GM20000 (cell line): ENCODE measurements around the gene MCF2L2.

Experiments used
- DNase-seq: peaks from one replicate; pipeline ENCODE4 v3.0.0; 2012; ENCODE audit warnings: low spot score
- TF ChIP-seq, protein P1 (sequence below): IDR thresholded peaks from 2 replicates; pipeline ENCODE4 v1.5.1; 2012; ENCODE audit warnings: mild to moderate bottlenecking, control low read depth; ENCODE audit errors: extremely low read depth, missing control alignments

Gene MCF2L2

DNA sequence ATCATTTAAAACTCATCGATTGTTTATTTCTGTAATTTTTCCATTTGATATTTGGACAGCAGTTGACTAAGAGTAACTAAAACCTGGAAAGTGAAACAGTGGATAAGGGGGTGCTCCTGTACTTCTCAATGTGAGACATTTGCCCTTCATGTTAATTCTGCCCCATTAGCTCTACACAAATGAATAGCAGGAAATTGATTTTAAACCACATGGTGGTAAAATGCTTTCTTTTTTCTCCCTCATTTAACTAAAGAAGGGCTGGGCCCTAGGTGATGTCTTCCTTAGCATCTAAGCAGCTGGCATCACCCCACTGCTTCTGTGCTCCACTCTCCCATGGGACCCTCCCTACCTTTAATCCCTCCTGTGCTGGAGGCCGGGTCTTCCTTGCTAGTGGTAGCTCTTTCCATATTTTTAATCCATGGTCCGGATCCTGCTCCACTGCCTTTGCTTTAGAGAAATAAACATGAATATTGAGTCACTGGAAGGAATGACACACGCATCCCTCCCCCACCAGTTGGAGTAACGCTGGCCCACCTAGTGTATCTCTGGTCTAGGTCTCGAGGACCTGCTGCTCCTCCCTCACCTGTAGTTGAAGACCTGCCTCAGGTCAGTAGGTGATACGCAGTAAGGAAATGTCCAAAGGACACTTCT lies 235.6 kb downstream of the MCF2L2 start:
- no peak for DNase-seq
- TF ChIP-seq, protein P1, sequence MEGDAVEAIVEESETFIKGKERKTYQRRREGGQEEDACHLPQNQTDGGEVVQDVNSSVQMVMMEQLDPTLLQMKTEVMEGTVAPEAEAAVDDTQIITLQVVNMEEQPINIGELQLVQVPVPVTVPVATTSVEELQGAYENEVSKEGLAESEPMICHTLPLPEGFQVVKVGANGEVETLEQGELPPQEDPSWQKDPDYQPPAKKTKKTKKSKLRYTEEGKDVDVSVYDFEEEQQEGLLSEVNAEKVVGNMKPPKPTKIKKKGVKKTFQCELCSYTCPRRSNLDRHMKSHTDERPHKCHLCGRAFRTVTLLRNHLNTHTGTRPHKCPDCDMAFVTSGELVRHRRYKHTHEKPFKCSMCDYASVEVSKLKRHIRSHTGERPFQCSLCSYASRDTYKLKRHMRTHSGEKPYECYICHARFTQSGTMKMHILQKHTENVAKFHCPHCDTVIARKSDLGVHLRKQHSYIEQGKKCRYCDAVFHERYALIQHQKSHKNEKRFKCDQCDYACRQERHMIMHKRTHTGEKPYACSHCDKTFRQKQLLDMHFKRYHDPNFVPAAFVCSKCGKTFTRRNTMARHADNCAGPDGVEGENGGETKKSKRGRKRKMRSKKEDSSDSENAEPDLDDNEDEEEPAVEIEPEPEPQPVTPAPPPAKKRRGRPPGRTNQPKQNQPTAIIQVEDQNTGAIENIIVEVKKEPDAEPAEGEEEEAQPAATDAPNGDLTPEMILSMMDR, result no peak

DNA sequence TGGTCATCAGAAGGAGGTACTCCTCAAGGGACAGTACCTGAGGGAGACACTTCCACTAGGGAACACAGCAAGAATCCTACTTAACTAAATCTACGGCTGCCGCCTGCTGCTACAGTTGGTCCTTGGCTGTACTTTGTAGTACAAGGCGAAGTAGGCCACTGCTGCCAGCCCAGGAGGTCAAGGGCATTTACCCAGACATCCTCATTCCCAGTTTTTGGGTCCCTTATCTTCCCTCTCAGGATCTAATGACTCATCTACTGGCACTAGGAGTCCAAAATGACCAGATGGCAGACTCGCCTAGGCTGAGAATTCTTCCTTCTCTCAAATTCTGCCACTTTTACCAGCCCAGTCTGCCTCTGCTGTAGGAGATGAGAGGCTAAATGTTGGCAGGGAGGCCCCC lies 238.8 kb downstream of the MCF2L2 start:
- no peak for DNase-seq
- TF ChIP-seq, protein P1, result no peak

DNA sequence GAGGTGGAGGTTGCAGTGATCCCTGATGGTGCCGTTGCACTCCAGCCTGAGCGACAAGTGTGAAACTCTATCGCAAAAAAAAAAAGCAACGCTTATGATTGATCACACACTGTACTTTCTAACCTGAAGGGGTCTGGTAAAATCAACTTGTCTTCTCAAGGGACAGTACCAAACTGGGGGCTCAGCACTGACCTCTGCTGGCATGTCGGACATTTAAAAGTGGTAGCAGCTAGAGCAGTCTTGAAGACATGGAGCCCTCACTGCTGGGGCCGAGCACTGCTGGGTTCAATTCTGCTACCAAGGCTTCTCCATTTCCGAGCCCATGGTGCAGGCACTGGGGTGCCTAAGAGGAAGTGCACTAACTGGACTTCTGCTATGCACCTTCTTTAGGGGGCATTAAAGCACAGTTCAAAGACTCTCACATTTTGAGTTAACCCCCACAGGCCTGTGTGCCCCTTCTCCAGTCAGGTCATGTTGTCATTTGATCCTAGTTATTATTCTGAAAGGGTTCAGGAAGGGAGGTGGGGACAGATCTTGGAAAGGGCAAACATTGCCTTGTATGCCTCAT lies 239.4 kb downstream of the MCF2L2 start:
- TF ChIP-seq, protein P1, result peak; percentile 50
- peak; percentile 63 for DNase-seq

DNA sequence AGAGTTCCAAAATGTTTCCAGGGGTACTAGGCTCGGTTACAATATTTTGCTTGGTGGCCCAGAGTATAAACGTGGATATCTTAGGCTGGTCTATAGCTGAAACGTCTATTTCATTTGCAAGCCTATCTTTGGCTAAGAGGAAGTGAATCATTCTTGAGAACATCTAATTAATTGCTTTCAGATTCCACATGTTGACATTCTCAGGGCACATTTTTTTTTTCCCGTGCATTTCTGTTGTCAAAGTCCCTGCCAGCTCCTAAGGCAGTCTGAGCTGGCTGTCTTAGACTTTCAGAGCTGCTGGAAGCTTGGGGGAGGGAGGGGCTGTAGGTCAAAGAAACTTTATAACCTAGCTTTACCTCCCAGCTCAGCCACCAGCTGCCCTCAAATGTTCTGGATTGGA lies 242.7 kb downstream of the MCF2L2 start:
- no peak for DNase-seq
- TF ChIP-seq, protein P1, result no peak

DNA sequence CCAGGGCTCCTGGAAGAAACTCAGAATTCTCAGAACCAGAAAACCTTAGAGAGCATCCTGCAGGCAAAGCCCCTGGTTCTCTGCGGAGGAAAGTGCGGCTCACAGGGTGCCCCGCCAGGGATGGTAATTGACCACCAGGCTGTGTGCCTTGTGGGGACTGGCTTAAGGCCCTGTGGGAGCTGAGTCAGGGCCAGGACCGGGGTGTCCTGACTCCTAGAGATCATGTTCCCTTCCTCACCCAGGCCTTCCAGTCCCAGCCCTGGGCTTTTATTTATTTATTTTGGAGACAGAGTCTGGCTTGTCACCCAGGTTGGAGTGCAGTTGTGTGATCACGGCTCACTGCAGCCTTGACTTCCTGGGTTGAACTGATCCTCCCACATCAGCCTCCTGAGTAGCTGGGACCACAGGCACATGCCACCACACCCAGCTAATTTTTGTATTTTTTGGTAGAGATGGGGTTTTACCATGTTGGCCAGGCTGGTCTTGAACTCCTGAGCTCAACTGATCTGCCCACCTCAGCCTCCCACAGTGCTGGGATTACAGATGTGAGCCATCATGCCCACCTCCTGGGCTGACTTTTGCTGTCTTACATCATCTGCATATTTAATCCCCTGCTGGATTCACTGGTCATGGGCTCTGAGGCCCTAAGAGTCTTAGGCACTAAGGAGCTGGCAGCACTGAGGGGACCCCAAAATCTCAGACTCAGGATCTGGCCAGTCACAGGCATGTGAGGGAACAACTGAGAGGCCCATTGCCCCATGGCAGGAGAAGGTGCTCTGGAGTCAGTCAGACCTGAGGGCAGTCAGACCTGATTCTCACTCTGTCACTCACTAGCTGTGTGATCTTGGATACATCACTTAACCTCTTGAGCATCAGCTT lies 245.4 kb downstream of the MCF2L2 start:
- TF ChIP-seq, protein P1, result no peak

DNA sequence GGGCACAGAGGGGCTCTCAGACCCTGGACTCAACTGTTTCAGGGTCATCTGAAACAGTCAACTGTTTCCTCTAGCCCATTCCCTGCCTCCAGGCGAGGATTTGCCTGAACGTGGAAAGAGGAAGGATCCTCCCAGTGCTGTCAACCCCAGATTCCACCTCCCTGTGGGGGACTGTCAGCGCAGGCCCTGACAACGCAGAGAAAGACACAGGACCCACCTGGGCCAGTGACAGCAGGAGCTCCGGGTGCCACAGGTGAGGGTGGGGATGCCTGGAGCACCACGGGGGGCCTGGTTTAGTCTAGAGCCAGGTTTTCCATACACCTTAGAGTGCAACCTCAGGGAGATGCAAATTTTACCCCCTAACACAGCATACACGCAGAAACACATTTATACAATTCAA lies 246.3 kb downstream of the MCF2L2 start:
- no peak for DNase-seq
- TF ChIP-seq, protein P1, result no peak

More for the DNA sequence above, 245.4 kb downstream of the MCF2L2 start:
- DNase-seq, result no peak

DNA sequence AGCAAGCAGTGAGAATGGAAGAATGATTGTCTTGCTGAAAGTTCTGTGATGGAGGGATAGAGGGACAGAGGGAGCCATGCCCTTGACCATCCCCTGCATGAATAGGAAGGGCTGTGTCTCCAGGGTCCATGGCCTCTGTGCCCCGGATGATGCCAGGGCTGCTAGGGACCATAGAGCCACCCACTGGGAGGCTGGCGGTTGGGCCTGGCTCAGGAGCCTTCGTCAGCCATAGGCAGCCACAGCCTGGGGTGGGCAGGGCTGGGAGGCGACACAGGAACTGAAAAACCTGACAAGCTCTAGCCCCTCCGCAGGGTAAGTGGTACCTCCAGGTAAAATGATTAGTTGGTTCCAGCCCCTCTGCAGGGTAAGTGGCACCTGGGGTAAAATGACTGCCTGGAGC lies 246.8 kb downstream of the MCF2L2 start:
- no peak for DNase-seq
- TF ChIP-seq, protein P1, result no peak
